Neural cell (in vitro differentiated cells): ENCODE measurements around the gene FCGBP.

Experiments
- EP300 ChIP-seq: fragments of 450-650 bp; conservative IDR thresholded peaks from 2 replicates; pipeline ENCODE4 v1.6.1; 2014; ENCODE audit warnings: antibody characterized with exemption, mild to moderate bottlenecking, moderate library complexity; ENCODE audit not compliant: poor library complexity, severe bottlenecking
- EZH2 ChIP-seq: fragments of 200-600, 300-800 bp; shearing (Covaris generic), sonication (generic); IDR thresholded peaks from 2 replicates; pipeline ENCODE4 v1.6.1; 2014; ENCODE audit warnings: antibody characterized with exemption, low read length, borderline replicate concordance, mild to moderate bottlenecking; ENCODE audit not compliant: insufficient read depth, poor library complexity, severe bottlenecking
- RAD21 ChIP-seq: fragments of 450-650 bp; conservative IDR thresholded peaks from 2 replicates; pipeline ENCODE4 v1.6.1; 2014; ENCODE audit warnings: antibody characterized with exemption, mild to moderate bottlenecking, moderate library complexity
- SMC3 ChIP-seq: fragments of 450-650 bp; conservative IDR thresholded peaks from 2 replicates; pipeline ENCODE4 v1.6.1; 2014; ENCODE audit warnings: antibody characterized with exemption, mild to moderate bottlenecking, moderate library complexity; ENCODE audit not compliant: poor library complexity
- TAF1 ChIP-seq: IDR thresholded peaks from 2 replicates; pipeline ENCODE4 v1.6.1; 2012; ENCODE audit warnings: low read depth
- TF ChIP-seq, protein P1 (sequence below): fragments of 450-650 bp; IDR thresholded peaks from 2 replicates; pipeline ENCODE4 v1.5.1; 2014; ENCODE audit warnings: antibody characterized with exemption, mild to moderate bottlenecking, moderate library complexity; ENCODE audit not compliant: poor library complexity, severe bottlenecking
- TF ChIP-seq, protein P2 (sequence below): IDR thresholded peaks from 2 replicates; pipeline ENCODE4 v1.6.1; 2012; ENCODE audit warnings: borderline replicate concordance

DNA sequence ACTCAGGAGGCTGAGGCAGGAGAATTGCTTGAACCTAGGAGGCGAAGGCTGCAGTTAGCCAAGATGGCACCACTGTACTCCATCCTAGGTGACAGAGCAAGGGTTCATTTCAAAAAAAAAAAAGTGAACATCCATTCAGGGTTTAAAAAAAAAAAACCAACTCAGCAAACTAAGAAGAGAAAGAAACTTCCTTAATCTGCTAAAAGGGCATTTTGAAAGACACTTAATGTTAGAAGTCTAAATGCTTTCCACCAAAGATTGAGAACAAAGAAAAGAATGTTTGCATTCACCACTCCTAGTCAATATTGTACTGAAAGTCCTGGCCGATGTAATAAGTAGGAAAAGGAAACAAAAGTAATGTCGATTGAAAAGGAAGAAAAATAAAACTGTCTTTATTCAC is 29.5 kb upstream of the FCGBP start:
- TF ChIP-seq, protein P1, sequence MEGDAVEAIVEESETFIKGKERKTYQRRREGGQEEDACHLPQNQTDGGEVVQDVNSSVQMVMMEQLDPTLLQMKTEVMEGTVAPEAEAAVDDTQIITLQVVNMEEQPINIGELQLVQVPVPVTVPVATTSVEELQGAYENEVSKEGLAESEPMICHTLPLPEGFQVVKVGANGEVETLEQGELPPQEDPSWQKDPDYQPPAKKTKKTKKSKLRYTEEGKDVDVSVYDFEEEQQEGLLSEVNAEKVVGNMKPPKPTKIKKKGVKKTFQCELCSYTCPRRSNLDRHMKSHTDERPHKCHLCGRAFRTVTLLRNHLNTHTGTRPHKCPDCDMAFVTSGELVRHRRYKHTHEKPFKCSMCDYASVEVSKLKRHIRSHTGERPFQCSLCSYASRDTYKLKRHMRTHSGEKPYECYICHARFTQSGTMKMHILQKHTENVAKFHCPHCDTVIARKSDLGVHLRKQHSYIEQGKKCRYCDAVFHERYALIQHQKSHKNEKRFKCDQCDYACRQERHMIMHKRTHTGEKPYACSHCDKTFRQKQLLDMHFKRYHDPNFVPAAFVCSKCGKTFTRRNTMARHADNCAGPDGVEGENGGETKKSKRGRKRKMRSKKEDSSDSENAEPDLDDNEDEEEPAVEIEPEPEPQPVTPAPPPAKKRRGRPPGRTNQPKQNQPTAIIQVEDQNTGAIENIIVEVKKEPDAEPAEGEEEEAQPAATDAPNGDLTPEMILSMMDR, result no peak
- TF ChIP-seq EZH2, result no peak
- TF ChIP-seq SMC3, result no peak
- no peak for TF ChIP-seq RAD21
- no peak for TF ChIP-seq TAF1
- TF ChIP-seq, protein P2, sequence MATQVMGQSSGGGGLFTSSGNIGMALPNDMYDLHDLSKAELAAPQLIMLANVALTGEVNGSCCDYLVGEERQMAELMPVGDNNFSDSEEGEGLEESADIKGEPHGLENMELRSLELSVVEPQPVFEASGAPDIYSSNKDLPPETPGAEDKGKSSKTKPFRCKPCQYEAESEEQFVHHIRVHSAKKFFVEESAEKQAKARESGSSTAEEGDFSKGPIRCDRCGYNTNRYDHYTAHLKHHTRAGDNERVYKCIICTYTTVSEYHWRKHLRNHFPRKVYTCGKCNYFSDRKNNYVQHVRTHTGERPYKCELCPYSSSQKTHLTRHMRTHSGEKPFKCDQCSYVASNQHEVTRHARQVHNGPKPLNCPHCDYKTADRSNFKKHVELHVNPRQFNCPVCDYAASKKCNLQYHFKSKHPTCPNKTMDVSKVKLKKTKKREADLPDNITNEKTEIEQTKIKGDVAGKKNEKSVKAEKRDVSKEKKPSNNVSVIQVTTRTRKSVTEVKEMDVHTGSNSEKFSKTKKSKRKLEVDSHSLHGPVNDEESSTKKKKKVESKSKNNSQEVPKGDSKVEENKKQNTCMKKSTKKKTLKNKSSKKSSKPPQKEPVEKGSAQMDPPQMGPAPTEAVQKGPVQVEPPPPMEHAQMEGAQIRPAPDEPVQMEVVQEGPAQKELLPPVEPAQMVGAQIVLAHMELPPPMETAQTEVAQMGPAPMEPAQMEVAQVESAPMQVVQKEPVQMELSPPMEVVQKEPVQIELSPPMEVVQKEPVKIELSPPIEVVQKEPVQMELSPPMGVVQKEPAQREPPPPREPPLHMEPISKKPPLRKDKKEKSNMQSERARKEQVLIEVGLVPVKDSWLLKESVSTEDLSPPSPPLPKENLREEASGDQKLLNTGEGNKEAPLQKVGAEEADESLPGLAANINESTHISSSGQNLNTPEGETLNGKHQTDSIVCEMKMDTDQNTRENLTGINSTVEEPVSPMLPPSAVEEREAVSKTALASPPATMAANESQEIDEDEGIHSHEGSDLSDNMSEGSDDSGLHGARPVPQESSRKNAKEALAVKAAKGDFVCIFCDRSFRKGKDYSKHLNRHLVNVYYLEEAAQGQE, result no peak
- TF ChIP-seq EP300, result no peak
